SK-N-SH (cell line): ENCODE results near the gene LRIG1. TPM values are rescaled to one million over a fixed set of nuclear protein-coding genes. Genes with fewer than 3 reads are reported as not detected.

ENCODE experiments used
- CTCF ChIA-PET: fragments of 300-600, 350-600 bp; formaldehyde crosslinking; extraction: SDS; loops from one replicate; lab custom pipeline; 2021; lab: Yijun Ruan, JAX
- POLR2A ChIA-PET: fragments of 350-600 bp; sonication (Branson Sonifier 250); formaldehyde crosslinking; extraction: SDS; loops from one replicate; lab custom pipeline; 2020; ENCODE audit warnings: antibody characterized with exemption, inconsistent platforms; lab: Yijun Ruan, JAX
- DNase-seq: peaks from one replicate; pipeline ENCODE4 v3.0.0; 2012
- H2AFZ ChIP-seq: fragments of 200-600 bp; sonication (generic); 2 replicates; pipeline ENCODE4 v1.8.1; 2016; ENCODE audit warnings: antibody characterized with exemption, mild to moderate bottlenecking, low read depth
- H3F3A ChIP-seq: fragments of 200-600 bp; sonication (generic); replicated peaks from 2 replicates; pipeline ENCODE3; 2016; ENCODE audit warnings: antibody characterized with exemption, mild to moderate bottlenecking; ENCODE audit not compliant: insufficient read depth
- H3K27ac ChIP-seq, 2 experiments: fragments of 200-500 bp in 1 of 2; fragments of 200-600 bp in 1 of 2; sonication (Bioruptor generic) in 1 of 2; sonication (generic), shearing (Covaris generic) in 1 of 2; 2 replicates each; pipeline versions ENCODE4 v1.5.1 to v1.6.1; 2014 to 2016; ENCODE audit warnings: low read depth in 2 of 2, inconsistent platforms in 1 of 2, low read length in 1 of 2, mild to moderate bottlenecking in 1 of 2, mixed read lengths in 1 of 2
- H3K27me3 ChIP-seq: fragments of 200-600 bp; sonication (generic), shearing (Covaris generic); 2 replicates; pipeline ENCODE4 v1.6.1; 2016; ENCODE audit warnings: mixed run types; ENCODE audit not compliant: insufficient read depth
- H3K36me3 ChIP-seq, 2 experiments: fragments of 200-500 bp in 1 of 2; fragments of 200-600 bp in 1 of 2; sonication (Bioruptor generic) in 1 of 2; sonication (generic) in 1 of 2; replicated peaks in 1 of 2; 2 replicates each; pipeline versions ENCODE3 to v1.5.1; 2014 to 2016; ENCODE audit warnings: low read length in 1 of 2, mild to moderate bottlenecking in 1 of 2; ENCODE audit not compliant: insufficient read depth in 2 of 2, control insufficient read depth in 1 of 2
- H3K4me1 ChIP-seq, 2 experiments: fragments of 200-500 bp in 1 of 2; fragments of 200-600 bp in 1 of 2; sonication (Bioruptor generic) in 1 of 2; sonication (generic), shearing (Covaris generic) in 1 of 2; 2 replicates each; pipeline versions ENCODE4 v1.5.1 to v1.6.1; 2014 to 2016; ENCODE audit warnings: low read depth in 1 of 2, low read length in 1 of 2, mixed run types in 1 of 2; ENCODE audit not compliant: insufficient read depth in 2 of 2, control insufficient read depth in 1 of 2
- H3K4me2 ChIP-seq: fragments of 200-600 bp; sonication (generic), shearing (Covaris generic); 2 replicates; pipeline ENCODE4 v1.6.1; 2017; ENCODE audit warnings: mixed run types
- H3K4me3 ChIP-seq, 2 experiments: fragments of 200-500 bp in 1 of 2; fragments of 200-600 bp in 1 of 2; sonication (Bioruptor generic) in 1 of 2; sonication (generic), shearing (Covaris generic) in 1 of 2; 2 replicates each; pipeline versions ENCODE4 v1.5.1 to v1.8.1; 2014 to 2016; ENCODE audit warnings: low read depth in 2 of 2, inconsistent platforms in 1 of 2, low read length in 1 of 2, mild to moderate bottlenecking in 1 of 2, mixed read lengths in 1 of 2, moderate library complexity in 1 of 2
- H3K79me2 ChIP-seq: fragments of 200-600 bp; sonication (generic); 2 replicates; pipeline ENCODE4 v1.8.1; 2017; ENCODE audit warnings: mild to moderate bottlenecking; ENCODE audit not compliant: insufficient read depth
- H3K9ac ChIP-seq: fragments of 200-600 bp; sonication (generic); 2 replicates; pipeline ENCODE4 v1.6.1; 2017; ENCODE audit warnings: mixed run types
- H3K9me2 ChIP-seq: fragments of 200-600 bp; sonication (generic); 2 replicates; pipeline ENCODE4 v1.6.1; 2017; ENCODE audit warnings: mixed run types
- H3K9me3 ChIP-seq: fragments of 200-600 bp; sonication (generic); 2 replicates; pipeline ENCODE4 v1.6.1; 2017; ENCODE audit warnings: mixed run types, mild to moderate bottlenecking, moderate library complexity
- H4K20me1 ChIP-seq: fragments of 200-600 bp; sonication (generic); 2 replicates; pipeline ENCODE4 v1.6.1; 2017; ENCODE audit warnings: mild to moderate bottlenecking, mixed run types; ENCODE audit not compliant: insufficient read depth
- CHD2 ChIP-seq: fragments of 150-350 bp; IDR thresholded peaks from 2 replicates; pipeline ENCODE4 v1.6.1; 2018; ENCODE audit warnings: low read length; ENCODE audit not compliant: partially characterized antibody
- ELF1 ChIP-seq: IDR thresholded peaks from 2 replicates; pipeline ENCODE4 v1.4.0; 2012
- EP300 ChIP-seq, 2 experiments: IDR thresholded peaks; 2 replicates each; pipeline versions ENCODE4 v1.4.0 to v1.6.1; 2012; ENCODE audit warnings: borderline replicate concordance in 1 of 2, low read depth in 1 of 2, low read length in 1 of 2
- EZH2phosphoT487 ChIP-seq: fragments of 200-600 bp; sonication (generic); IDR thresholded peaks from 2 replicates; pipeline ENCODE4 v1.6.1; 2017; ENCODE audit warnings: low read depth, mixed run types, mild to moderate bottlenecking, antibody characterized with exemption, moderate library complexity, borderline replicate concordance
- FOXM1 ChIP-seq: IDR thresholded peaks from 2 replicates; pipeline ENCODE4 v1.4.0; 2012; ENCODE audit warnings: low read depth, mild to moderate bottlenecking
- GABPA ChIP-seq: IDR thresholded peaks from 2 replicates; pipeline ENCODE4 v1.4.0; 2012; ENCODE audit warnings: low read depth, mild to moderate bottlenecking
- GATA2 ChIP-seq: sonication (generic); formaldehyde crosslinking; IDR thresholded peaks from 2 replicates; pipeline ENCODE4 v1.5.0; 2020; ENCODE audit warnings: mild to moderate bottlenecking, missing genetic modification reagents
- IRF3 ChIP-seq: fragments of 150-350 bp; IDR thresholded peaks from 2 replicates; pipeline ENCODE4 v1.6.1; 2016; ENCODE audit warnings: mild to moderate bottlenecking, low read depth, low read length
- MAX ChIP-seq: IDR thresholded peaks from 2 replicates; pipeline ENCODE4 v1.4.0; 2012; ENCODE audit warnings: low read depth
- MEF2A ChIP-seq: IDR thresholded peaks from 2 replicates; pipeline ENCODE4 v1.4.0; 2012; ENCODE audit warnings: low read depth, borderline replicate concordance
- NFIC ChIP-seq: IDR thresholded peaks from 2 replicates; pipeline ENCODE4 v1.4.0; 2012; ENCODE audit warnings: borderline replicate concordance
- NRF1 ChIP-seq: IDR thresholded peaks from 2 replicates; pipeline ENCODE4 v1.6.1; 2012; ENCODE audit warnings: low read depth, mild to moderate bottlenecking, low read length
- PBX3 ChIP-seq: IDR thresholded peaks from 2 replicates; pipeline ENCODE4; 2012
- POLR2AphosphoS5 ChIP-seq: IDR thresholded peaks from 2 replicates; pipeline ENCODE4 v1.6.1; 2012; ENCODE audit warnings: low read depth, low read length
- RAD21 ChIP-seq: IDR thresholded peaks from 2 replicates; pipeline ENCODE4 v1.6.1; 2012; ENCODE audit warnings: mild to moderate bottlenecking, low read length
- RCOR1 ChIP-seq: fragments of 150-350 bp; IDR thresholded peaks from 2 replicates; pipeline ENCODE4 v1.6.1; 2017; ENCODE audit warnings: antibody characterized with exemption, low read length
- RFX5 ChIP-seq: IDR thresholded peaks from 2 replicates; pipeline ENCODE4 v1.6.1; 2012; ENCODE audit warnings: mild to moderate bottlenecking, improper control_type of control experiment, low read length
- TAF1 ChIP-seq: IDR thresholded peaks from 2 replicates; pipeline ENCODE4 v1.6.1; 2012; ENCODE audit warnings: low read depth, mild to moderate bottlenecking, low read length, moderate library complexity, borderline replicate concordance
- TCF12 ChIP-seq: IDR thresholded peaks from 2 replicates; pipeline ENCODE4 v1.4.0; 2012
- TEAD4 ChIP-seq: IDR thresholded peaks from 2 replicates; pipeline ENCODE4 v1.4.0; 2012; ENCODE audit warnings: mild to moderate bottlenecking, borderline replicate concordance; ENCODE audit not compliant: insufficient read depth
- ZBTB33 ChIP-seq: IDR thresholded peaks from 2 replicates; pipeline ENCODE4 v1.4.0; 2012; ENCODE audit warnings: low read depth, borderline replicate concordance
- WGBS: methylation state at CpG from one replicate; pipeline ENCODE4 v1.1.6; 2017; ENCODE audit warnings: low lambda C conversion rate; 5-methylcytosine and 5-hydroxymethylcytosine counted together
- polyA plus RNA-seq, 3 experiments: library from polyadenylated mRNA; depleted of rRNA; stranded (reverse); fragments of >200 nt; gene quantifications; 2 replicates each; pipeline ENCODE4 v1.2.3, GENCODE V29; 2012
- TF ChIP-seq, protein P1 (sequence below): IDR thresholded peaks from 2 replicates; pipeline ENCODE4 v1.4.0; 2012; ENCODE audit warnings: low read depth, borderline replicate concordance

Gene LRIG1
- polyA plus RNA-seq, 1 of the 3 experiments (the other 2 are of a cell fraction) = 1.7 TPM

DNA sequence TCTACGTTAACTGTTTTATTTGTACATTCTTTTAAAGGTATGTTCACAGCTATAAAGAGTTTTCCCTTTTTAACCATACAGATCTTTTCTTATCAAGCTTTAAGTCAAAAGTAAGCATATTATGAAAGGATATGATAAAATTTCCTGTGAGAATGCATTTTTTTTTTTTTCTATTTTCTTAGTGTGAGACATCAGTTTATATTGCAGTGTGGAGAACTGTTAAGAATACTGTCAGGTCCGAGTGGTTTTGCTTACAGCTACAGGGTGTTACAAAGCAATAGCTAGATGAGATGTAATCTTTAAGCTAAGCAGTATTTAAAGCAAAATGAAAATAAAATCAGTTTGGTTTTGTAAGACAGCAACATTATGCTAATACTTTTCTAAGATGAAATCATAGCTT lies 146.8 kb downstream of the LRIG1 start:
- Histone ChIP-seq H3K27ac (no peak overlapping the region), H4K20me1 (no peaks in the 10 kb centered on the region), H3K9ac (no peak overlapping the region), H3K27me3 (no peaks in the 10 kb centered on the region), H3K79me2 (no peaks in the 10 kb centered on the region), H3K9me2 (no peaks in the 10 kb centered on the region), H3K4me2 (no peak overlapping the region), H2AFZ (no peak overlapping the region), H3K4me1 (no peaks in the 10 kb centered on the region), H3K4me3 (no peak overlapping the region), H3F3A (no peaks in the 10 kb centered on the region), H3K36me3 (no peaks in the 10 kb centered on the region)
- CTCF ChIA-PET = interaction anchor here (0.5 to 1.5 kb wide), 7 partner anchors 17 to 469 kb away, joined by 3 to 5 read pairs (median 3); partner anchors contain the start of gene LRIG1
- POLR2A ChIA-PET = no interaction called here
- TF ChIP-seq MAX = no peak
- TF ChIP-seq RFX5 = no peak
- no peak for TF ChIP-seq GABPA
- TF ChIP-seq IRF3 = no peak
- TF ChIP-seq POLR2AphosphoS5 = no peak
- TF ChIP-seq TAF1 = no peak
- TF ChIP-seq RCOR1 = no peak
- no peak for TF ChIP-seq ELF1
- TF ChIP-seq FOXM1 = no peak
- no peak for TF ChIP-seq EP300 (IDR thresholded peaks at IDR 0.05; ENCODE audit: borderline replicate concordance in 1 of 2, low read depth in 1 of 2, low read length in 1 of 2)
- no peak for TF ChIP-seq TCF12
- TF ChIP-seq CHD2 = no peak
- no peak for TF ChIP-seq ZBTB33
- TF ChIP-seq, all 33 proteins: peak for 0
- H3K9me3 ChIP-seq = no peaks in the 10 kb centered on the region
- no peak for DNase-seq
- WGBS = 93% methylated on average over 2 of the region's 2 CpGs

DNA sequence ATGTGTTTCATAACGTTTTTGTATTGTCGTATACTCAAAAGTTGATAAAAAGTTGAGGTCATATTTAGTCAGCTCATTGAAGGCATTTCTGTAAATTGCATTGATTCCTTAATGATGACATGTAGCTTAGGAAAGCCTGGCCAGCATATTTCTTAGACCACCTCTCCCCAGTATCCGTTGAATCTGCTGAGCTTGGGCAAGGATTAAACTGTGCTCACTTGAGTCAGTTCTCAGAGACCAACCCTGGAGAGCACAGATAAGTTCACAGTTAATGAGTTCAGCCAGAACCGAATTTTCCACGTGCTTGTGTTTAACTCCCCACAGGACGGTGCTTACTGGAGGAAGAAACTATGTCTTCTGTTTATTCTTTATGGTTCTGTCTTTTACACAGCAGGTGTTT lies 147.3 kb downstream of the LRIG1 start:
- H3K9me3 ChIP-seq = no peaks in the 10 kb centered on the region
- H3K4me2 ChIP-seq = no peak overlapping the region
- no peak overlapping the region for H3K9ac ChIP-seq
- ChIA-PET POLR2A (no interaction called here), CTCF (interaction anchor here (0.5 to 1.5 kb wide), 6 partner anchors 17 to 469 kb away, joined by 3 to 5 read pairs (median 3); no protein-coding TSS in a partner anchor)
- H4K20me1 ChIP-seq = no peaks in the 10 kb centered on the region
- no peak for DNase-seq
- H3K4me1 ChIP-seq = no peaks in the 10 kb centered on the region
- H3K4me3 ChIP-seq = no peak overlapping the region
- no peaks in the 10 kb centered on the region for H3K27me3 ChIP-seq
- H3K79me2 ChIP-seq = no peaks in the 10 kb centered on the region
- H3K27ac ChIP-seq = no peak overlapping the region
- no peak overlapping the region for H2AFZ ChIP-seq
- no peaks in the 10 kb centered on the region for H3F3A ChIP-seq
- 82% methylated on average over 6 of the region's 6 CpGs for WGBS
- no peaks in the 10 kb centered on the region for H3K9me2 ChIP-seq
- no peaks in the 10 kb centered on the region for H3K36me3 ChIP-seq
- TF ChIP-seq TAF1 (no peak), EZH2phosphoT487 (no peak), PBX3 (no peak), RCOR1 (no peak), NRF1 (no peak), TCF12 (no peak), FOXM1 (no peak), MEF2A (no peak), ELF1 (no peak), RAD21 (no peak), GATA2 (CRISPR knock-in tag) (no peak), POLR2AphosphoS5 (no peak), RFX5 (no peak), IRF3 (no peak), TEAD4 (no peak), NFIC (no peak)
- TF ChIP-seq, protein P1, sequence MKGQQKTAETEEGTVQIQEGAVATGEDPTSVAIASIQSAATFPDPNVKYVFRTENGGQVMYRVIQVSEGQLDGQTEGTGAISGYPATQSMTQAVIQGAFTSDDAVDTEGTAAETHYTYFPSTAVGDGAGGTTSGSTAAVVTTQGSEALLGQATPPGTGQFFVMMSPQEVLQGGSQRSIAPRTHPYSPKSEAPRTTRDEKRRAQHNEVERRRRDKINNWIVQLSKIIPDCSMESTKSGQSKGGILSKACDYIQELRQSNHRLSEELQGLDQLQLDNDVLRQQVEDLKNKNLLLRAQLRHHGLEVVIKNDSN = no peak
